IPS-20b (cell line): ENCODE results near the gene EXOSC10.

Experiments used
- H3K27ac ChIP-seq: one replicate; pipeline ENCODE4 v1.5.1; 2013; ENCODE audit warnings: low read length
- H3K27me3 ChIP-seq: 2 replicates; pipeline ENCODE4 v1.6.1; 2013; ENCODE audit warnings: mild to moderate bottlenecking, low read length, inconsistent platforms; ENCODE audit not compliant: insufficient read depth
- H3K36me3 ChIP-seq: 2 replicates; pipeline ENCODE4 v1.6.1; 2013; ENCODE audit warnings: low read depth, mild to moderate bottlenecking, inconsistent platforms, low read length, moderate library complexity; ENCODE audit not compliant: insufficient read depth
- H3K4me1 ChIP-seq: 2 replicates; pipeline ENCODE4 v1.6.1; 2013; ENCODE audit warnings: mild to moderate bottlenecking, control low read depth, inconsistent platforms, low read length, moderate library complexity; ENCODE audit not compliant: insufficient read depth
- H3K4me3 ChIP-seq: 2 replicates; pipeline ENCODE4 v1.5.1; 2013; ENCODE audit warnings: mild to moderate bottlenecking, low read length, inconsistent platforms
- H3K9ac ChIP-seq: 2 replicates; pipeline ENCODE4 v1.6.1; 2013; ENCODE audit warnings: low read depth, mild to moderate bottlenecking, inconsistent platforms, low read length, moderate library complexity
- H3K9me3 ChIP-seq: 2 replicates; pipeline ENCODE4 v1.6.1; 2013; ENCODE audit warnings: mild to moderate bottlenecking, low read depth, low read length, inconsistent platforms; ENCODE audit not compliant: insufficient read depth

Gene EXOSC10

GRCh38 chr1:11132563-11133293 is 33.1 kb upstream of the EXOSC10 start:
- H3K9ac ChIP-seq, result no peak overlapping the region
- no peaks in the 10 kb centered on the region for H3K27me3 ChIP-seq
- H3K9me3 ChIP-seq, result no peaks in the 10 kb centered on the region
- no peak overlapping the region for H3K4me3 ChIP-seq
- no peaks in the 10 kb centered on the region for H3K4me1 ChIP-seq
- peaks cover 82% of the 10 kb centered on the region for H3K36me3 ChIP-seq
- H3K27ac ChIP-seq, result no peak overlapping the region

DNA sequence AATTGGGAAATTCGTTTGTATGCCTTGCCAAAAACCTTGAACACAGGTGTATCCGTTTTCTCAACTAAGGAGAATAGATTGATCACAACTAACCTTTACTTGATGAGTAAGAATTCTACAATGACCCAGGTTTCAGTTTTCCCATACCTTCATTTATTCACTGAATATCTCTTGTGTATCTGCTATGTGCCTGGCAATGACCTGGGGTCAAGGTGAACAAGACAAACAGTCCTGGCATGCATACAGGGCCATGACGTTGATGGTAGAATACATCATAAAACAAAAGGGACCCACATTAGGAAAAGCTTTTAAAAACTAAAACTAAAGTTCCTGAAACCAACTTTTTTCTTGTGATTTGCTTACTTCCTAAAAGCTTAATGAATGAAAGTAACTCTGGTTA is 32.1 kb upstream of the EXOSC10 start:
- H3K9me3 ChIP-seq, result no peaks in the 10 kb centered on the region
- no peak overlapping the region for H3K27ac ChIP-seq
- no peaks in the 10 kb centered on the region for H3K4me1 ChIP-seq
- H3K9ac ChIP-seq, result no peak overlapping the region
- H3K36me3 ChIP-seq, result peaks cover 83% of the 10 kb centered on the region
- no peaks in the 10 kb centered on the region for H3K27me3 ChIP-seq
- no peak overlapping the region for H3K4me3 ChIP-seq

DNA sequence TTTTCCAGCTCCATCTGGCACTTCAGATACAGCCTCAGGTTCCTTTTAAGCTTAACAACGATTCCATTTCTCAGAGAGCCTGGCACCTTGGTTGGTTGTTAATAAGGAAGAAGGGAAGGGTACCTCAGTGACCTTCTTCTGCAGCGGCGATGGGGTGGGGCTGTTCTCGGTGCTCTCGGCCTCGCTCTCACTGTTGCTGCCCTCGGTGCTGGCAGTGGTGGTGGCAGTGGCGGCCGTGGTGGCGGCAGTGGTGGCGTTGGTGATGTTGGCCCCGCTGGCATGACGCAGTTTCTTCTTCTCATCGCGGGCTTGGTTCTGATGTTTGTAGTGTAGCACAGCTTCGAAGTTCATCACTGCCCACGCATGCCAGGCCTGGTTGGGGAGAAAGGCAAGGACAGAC is 30.7 kb upstream of the EXOSC10 start:
- H3K36me3 ChIP-seq, result peaks cover 94% of the 10 kb centered on the region
- H3K4me1 ChIP-seq, result no peaks in the 10 kb centered on the region
- no peak overlapping the region for H3K27ac ChIP-seq
- H3K4me3 ChIP-seq, result no peak overlapping the region
- H3K9me3 ChIP-seq, result no peaks in the 10 kb centered on the region
- no peaks in the 10 kb centered on the region for H3K27me3 ChIP-seq
- H3K9ac ChIP-seq, result no peak overlapping the region

DNA sequence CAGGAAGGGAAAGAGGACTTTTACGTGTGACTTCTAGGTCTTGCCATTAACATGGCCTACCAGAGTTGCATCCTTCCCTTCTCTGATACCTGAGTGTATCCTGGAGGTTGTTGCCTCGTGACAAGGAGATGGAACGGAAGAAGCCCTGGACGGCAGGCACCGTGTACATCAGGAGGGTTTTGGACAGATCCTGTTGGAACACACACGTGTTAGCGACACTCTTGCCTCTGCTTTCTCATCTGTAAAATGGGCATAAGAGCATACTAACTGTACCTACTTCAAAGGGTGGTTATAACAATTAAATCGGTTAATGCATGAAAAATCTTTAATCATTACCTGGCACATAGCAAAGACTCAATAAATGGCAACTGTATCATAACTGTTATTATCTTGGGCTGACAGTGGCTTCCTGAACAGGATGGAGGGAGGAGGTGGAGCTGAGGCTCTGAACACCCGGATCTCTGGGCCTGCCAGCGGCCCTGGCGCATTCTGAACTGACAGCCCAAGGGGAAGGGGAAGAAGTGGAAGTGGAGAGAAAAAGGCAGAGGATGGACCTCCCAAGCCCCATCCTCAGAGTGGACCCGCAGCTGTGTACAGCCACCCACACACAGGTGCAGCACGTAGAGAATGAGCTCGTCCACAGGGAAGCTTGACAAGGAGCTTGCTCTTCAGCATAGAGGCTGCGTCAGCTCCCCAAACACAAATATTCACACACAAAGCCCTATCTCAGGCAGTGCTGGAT is 30.2 kb upstream of the EXOSC10 start:
- no peaks in the 10 kb centered on the region for H3K9me3 ChIP-seq
- no peak overlapping the region for H3K27ac ChIP-seq
- no peak overlapping the region for H3K4me3 ChIP-seq
- peaks cover 98% of the 10 kb centered on the region for H3K36me3 ChIP-seq
- no peaks in the 10 kb centered on the region for H3K4me1 ChIP-seq
- no peak overlapping the region for H3K9ac ChIP-seq
- no peaks in the 10 kb centered on the region for H3K27me3 ChIP-seq

GRCh38 chr1:11126569-11126968 is 26.9 kb upstream of the EXOSC10 start:
- H3K9me3 ChIP-seq, result no peaks in the 10 kb centered on the region
- no peaks in the 10 kb centered on the region for H3K27me3 ChIP-seq
- no peaks in the 10 kb centered on the region for H3K4me1 ChIP-seq
- H3K4me3 ChIP-seq, result no peak overlapping the region
- peaks cover 90% of the 10 kb centered on the region for H3K36me3 ChIP-seq
- H3K27ac ChIP-seq, result no peak overlapping the region
- H3K9ac ChIP-seq, result no peak overlapping the region

- Histone ChIP-seq H3K4me1 (no peaks in the 10 kb centered on the region), H3K36me3 (peaks cover 92% of the 10 kb centered on the region), H3K27ac (no peak overlapping the region), H3K27me3 (no peaks in the 10 kb centered on the region), H3K9me3 (no peaks in the 10 kb centered on the region), H3K9ac (no peak overlapping the region), H3K4me3 (no peak overlapping the region)
Measured at GRCh38 chr1:11125931-11126330, 26.3 kb upstream of the EXOSC10 start.

GRCh38 chr1:11124965-11125364 is 25.3 kb upstream of the EXOSC10 start:
- Histone ChIP-seq H3K4me1 (no peaks in the 10 kb centered on the region), H3K27me3 (no peaks in the 10 kb centered on the region), H3K4me3 (no peak overlapping the region), H3K9ac (no peak overlapping the region), H3K9me3 (no peaks in the 10 kb centered on the region), H3K27ac (no peak overlapping the region), H3K36me3 (peaks cover 87% of the 10 kb centered on the region)

DNA sequence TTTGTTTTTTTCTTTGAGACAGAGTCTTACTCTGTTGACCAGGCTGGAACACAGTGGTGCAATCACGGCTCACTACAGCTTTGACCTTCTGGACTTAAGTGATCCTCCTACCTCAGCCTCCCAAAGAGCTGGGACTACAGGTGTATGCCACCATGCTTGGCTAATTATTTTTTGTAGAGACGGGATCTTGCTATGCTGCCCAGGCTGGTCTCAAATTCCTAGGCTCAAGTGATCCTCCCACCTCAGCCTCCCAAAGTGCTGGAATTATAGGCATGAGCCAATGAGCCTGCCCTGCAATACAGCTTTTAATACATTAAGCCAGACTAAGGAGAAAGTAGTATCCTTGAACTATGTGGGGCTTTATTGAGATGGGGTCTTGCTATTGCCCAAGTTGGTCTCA is 16.6 kb upstream of the EXOSC10 start:
- no peak overlapping the region for H3K4me3 ChIP-seq
- peaks cover 85% of the 10 kb centered on the region for H3K36me3 ChIP-seq

GRCh38 chr1:11114966-11115365 is 15.3 kb upstream of the EXOSC10 start:
- Histone ChIP-seq H3K36me3 (peaks cover 84% of the 10 kb centered on the region), H3K9ac (no peak overlapping the region), H3K9me3 (no peaks in the 10 kb centered on the region), H3K27me3 (no peaks in the 10 kb centered on the region), H3K4me3 (no peak overlapping the region), H3K4me1 (no peaks in the 10 kb centered on the region), H3K27ac (no peak overlapping the region)

More for the DNA sequence above, 16.6 kb upstream of the EXOSC10 start:
- H3K27ac ChIP-seq, result no peak overlapping the region
- H3K27me3 ChIP-seq, result no peaks in the 10 kb centered on the region
- H3K4me1 ChIP-seq, result no peaks in the 10 kb centered on the region
- H3K9me3 ChIP-seq, result no peaks in the 10 kb centered on the region
- no peak overlapping the region for H3K9ac ChIP-seq

DNA sequence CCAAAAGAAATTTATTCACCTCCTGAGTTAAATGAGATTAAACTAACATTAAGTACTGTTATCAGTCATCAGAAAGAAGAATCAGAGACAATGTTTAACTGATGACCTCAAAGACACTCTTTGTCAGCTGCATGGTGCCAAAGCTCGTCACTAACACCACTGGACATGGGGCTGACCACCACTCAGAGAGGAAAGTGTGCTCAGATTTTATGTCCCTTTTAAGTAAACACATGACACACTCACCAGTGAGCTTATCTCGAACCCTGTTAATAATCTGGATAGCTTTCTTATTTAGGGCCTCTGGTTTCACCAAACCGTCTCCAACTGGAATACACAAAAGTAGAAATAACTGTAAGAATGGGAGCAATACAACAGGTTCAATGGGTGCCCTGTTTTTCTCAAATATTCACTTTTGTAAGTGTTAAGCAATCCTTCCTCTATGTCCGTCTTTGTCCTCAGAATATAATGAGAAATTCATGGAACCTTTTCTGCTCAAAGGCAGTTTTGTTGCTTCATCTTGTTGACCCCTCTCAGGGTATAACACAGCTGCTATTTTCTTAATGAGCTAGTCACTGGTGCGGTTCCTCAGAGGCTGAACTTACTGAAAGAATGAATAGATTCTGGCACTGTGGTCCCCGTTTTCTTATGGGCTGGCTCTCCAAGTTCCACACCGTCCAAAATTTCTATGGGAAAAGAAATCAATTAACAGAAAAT is 9.5 kb upstream of the EXOSC10 start:
- H3K36me3 ChIP-seq, result peaks cover 76% of the 10 kb centered on the region
- H3K4me1 ChIP-seq, result no peaks in the 10 kb centered on the region
- no peak overlapping the region for H3K4me3 ChIP-seq
- no peaks in the 10 kb centered on the region for H3K27me3 ChIP-seq
- no peak overlapping the region for H3K9ac ChIP-seq
- H3K27ac ChIP-seq, result no peak overlapping the region
- H3K9me3 ChIP-seq, result no peaks in the 10 kb centered on the region

- peaks cover 61% of the 10 kb centered on the region for H3K36me3 ChIP-seq
- no peaks in the 10 kb centered on the region for H3K27me3 ChIP-seq
- H3K4me3 ChIP-seq, result no peak overlapping the region
- H3K27ac ChIP-seq, result no peak overlapping the region
- H3K9me3 ChIP-seq, result no peaks in the 10 kb centered on the region
- no peaks in the 10 kb centered on the region for H3K4me1 ChIP-seq
- no peak overlapping the region for H3K9ac ChIP-seq
Measured at GRCh38 chr1:11107599-11107998, 7.9 kb upstream of the EXOSC10 start.

- H3K9ac ChIP-seq, result no peak overlapping the region
- peaks cover 42% of the 10 kb centered on the region for H3K36me3 ChIP-seq
Measured at GRCh38 chr1:11105586-11105985, 5.9 kb upstream of the EXOSC10 start.

More at GRCh38 chr1:11105586-11105985, 5.9 kb upstream of the EXOSC10 start:
- Histone ChIP-seq H3K4me3 (no peak overlapping the region), H3K4me1 (no peaks in the 10 kb centered on the region), H3K27ac (no peak overlapping the region), H3K27me3 (no peaks in the 10 kb centered on the region), H3K9me3 (no peaks in the 10 kb centered on the region)
